ENCODE results near the gene EPHB2.

Gene EPHB2

GRCh38 chr1:22824466-22824865 is 113.8 kb downstream of the EPHB2 start:
- FAIRE-seq, result no peak
- TF ChIP-seq PAX5 (IDR thresholded peaks at IDR 0.05; ENCODE audit: insufficient read depth, low read length, severe bottlenecking) (no peak), POLR2A (IDR thresholded peaks at IDR 0.05; ENCODE audit: low read depth, low read length) (no peak), POU2F2 (IDR thresholded peaks at IDR 0.05; ENCODE audit: low read depth, low read length) (no peak), TAF1 (IDR thresholded peaks at IDR 0.05; ENCODE audit: low read depth, low read length) (no peak), SPI1 (IDR thresholded peaks at IDR 0.05; ENCODE audit: low read depth, low read length) (no peak), POLR2AphosphoS5 (IDR thresholded peaks at IDR 0.05; ENCODE audit: low read depth, low read length) (no peak)
- no peak for DNase-seq (ENCODE audit: insufficient read length, low spot score)

DNA sequence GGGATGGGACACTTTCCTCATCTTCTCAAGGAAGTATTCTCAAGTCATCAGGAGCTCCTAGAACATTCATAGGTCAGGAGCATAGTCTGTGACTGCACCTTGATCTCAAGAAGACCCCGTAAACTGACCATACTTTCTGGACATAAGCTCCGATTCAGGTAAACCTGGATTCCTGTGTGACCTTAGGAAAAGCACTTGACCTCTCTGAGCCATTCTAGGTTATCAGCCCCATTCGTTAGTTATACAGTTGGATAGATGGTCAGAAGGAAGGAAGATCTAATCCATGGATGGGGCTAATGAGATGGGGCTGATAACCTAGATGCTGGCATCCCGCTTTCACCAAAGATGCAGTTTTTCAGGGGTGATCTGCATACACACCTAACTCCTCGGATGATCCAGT is 114.3 kb downstream of the EPHB2 start:
- no peak for TF ChIP-seq POU2F2 (IDR thresholded peaks at IDR 0.05; ENCODE audit: low read depth, low read length)
- TF ChIP-seq POLR2AphosphoS5 (IDR thresholded peaks at IDR 0.05; ENCODE audit: low read depth, low read length), result no peak
- no peak for TF ChIP-seq POLR2A (IDR thresholded peaks at IDR 0.05; ENCODE audit: low read depth, low read length)
- no peak for TF ChIP-seq SPI1 (IDR thresholded peaks at IDR 0.05; ENCODE audit: low read depth, low read length)
- FAIRE-seq (no peak), DNase-seq (ENCODE audit: insufficient read length, low spot score) (no peak)

DNA sequence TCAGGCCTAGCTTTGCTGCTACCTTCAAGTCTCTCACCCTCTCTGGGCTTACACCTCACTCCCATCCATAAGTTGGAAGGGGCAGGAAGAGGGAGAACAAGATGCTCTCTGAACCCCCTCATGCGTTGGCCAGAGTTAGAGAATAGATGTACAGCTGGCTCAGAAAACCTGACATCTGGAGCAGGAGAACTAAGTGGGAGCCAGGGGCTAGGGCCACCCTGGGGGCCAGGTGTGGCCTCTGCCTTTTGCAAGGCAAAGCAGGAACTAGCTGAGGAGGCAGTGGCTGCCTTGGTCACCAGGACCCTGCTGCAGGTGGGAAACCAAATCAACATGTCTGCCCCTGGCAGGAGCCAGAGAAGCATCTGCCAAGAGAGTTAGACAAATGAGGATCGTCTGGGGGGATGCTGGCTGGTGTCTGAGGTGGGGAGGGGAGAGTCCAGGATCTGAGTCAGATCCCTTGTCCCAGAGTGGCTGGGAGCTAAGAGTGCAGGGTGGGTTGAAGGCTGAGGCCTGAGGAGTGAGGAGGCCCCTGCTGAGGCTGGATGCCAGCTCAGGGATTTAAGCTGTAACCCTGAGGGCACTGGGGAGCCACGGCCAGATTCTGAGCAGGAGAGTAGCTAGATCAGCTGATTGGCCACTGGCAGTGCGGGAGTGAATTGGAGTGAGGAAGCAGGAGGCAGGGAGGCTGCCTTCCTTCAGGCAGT is 115.0 kb downstream of the EPHB2 start:
- DNase-seq (ENCODE audit: insufficient read length, low spot score), result no peak
- TF ChIP-seq POLR2A (IDR thresholded peaks at IDR 0.05; ENCODE audit: low read depth, low read length) (no peak), SPI1 (IDR thresholded peaks at IDR 0.05; ENCODE audit: low read depth, low read length) (no peak), TAF1 (IDR thresholded peaks at IDR 0.05; ENCODE audit: low read depth, low read length) (no peak), POLR2AphosphoS5 (IDR thresholded peaks at IDR 0.05; ENCODE audit: low read depth, low read length) (no peak), POU2F2 (IDR thresholded peaks at IDR 0.05; ENCODE audit: low read depth, low read length) (no peak), PAX5 (IDR thresholded peaks at IDR 0.05; ENCODE audit: insufficient read depth, low read length, severe bottlenecking) (no peak)
- FAIRE-seq, result no peak

GRCh38 chr1:22826604-22827580 is 116.3 kb downstream of the EPHB2 start:
- DNase-seq (ENCODE audit: insufficient read length, low spot score), result no peak
- TF ChIP-seq SPI1 (IDR thresholded peaks at IDR 0.05; ENCODE audit: low read depth, low read length) (no peak), TAF1 (IDR thresholded peaks at IDR 0.05; ENCODE audit: low read depth, low read length) (no peak), PAX5 (IDR thresholded peaks at IDR 0.05; ENCODE audit: insufficient read depth, low read length, severe bottlenecking) (no peak), POU2F2 (IDR thresholded peaks at IDR 0.05; ENCODE audit: low read depth, low read length) (no peak), POLR2AphosphoS5 (IDR thresholded peaks at IDR 0.05; ENCODE audit: low read depth, low read length) (no peak), POLR2A (IDR thresholded peaks at IDR 0.05; ENCODE audit: low read depth, low read length) (no peak)
- no peak for FAIRE-seq

DNA sequence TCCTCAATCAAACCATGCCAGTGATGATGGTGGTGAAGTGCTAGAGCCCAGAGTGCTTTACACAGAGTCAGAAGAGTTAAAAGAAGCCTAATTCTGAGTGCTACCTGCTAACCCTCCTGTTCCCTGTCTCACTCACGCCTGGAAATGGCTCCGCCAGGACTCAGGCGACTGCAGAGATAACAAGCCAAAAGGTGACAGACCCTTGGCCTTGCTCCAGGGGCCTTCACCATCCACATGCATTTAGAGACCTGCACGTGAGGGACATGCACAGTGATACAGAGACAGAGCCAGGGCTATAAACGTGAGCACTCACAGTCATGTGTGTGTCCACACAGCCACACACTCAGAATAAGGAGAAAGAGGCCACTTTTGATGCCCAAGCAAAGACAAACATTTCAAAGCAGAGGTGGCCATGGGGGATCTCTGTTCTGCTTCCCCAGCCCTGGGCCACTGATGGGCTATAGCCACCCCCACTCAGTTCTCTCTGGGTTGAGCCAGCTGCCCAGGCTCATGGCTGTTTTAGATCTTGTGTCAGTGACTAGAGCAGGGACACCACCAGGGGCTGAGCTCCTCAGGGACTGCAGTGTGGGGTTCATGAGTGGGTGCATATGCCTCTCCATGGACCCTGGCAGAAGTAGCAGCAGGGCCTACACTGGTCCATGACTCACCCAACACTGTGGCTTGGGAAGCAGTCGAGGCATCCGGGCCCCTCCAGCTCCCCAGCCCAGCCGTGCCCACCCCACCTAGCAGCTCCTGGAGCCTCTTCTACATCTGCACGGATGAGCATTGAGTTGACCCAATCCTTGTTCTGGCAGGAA is 117.2 kb downstream of the EPHB2 start:
- FAIRE-seq, result no peak
- TF ChIP-seq TAF1 (IDR thresholded peaks at IDR 0.05; ENCODE audit: low read depth, low read length) (no peak), SPI1 (IDR thresholded peaks at IDR 0.05; ENCODE audit: low read depth, low read length) (no peak), PAX5 (IDR thresholded peaks at IDR 0.05; ENCODE audit: insufficient read depth, low read length, severe bottlenecking) (no peak), POLR2AphosphoS5 (IDR thresholded peaks at IDR 0.05; ENCODE audit: low read depth, low read length) (no peak), POU2F2 (IDR thresholded peaks at IDR 0.05; ENCODE audit: low read depth, low read length) (no peak), POLR2A (IDR thresholded peaks at IDR 0.05; ENCODE audit: low read depth, low read length) (no peak)
- DNase-seq (ENCODE audit: insufficient read length, low spot score), result no peak

DNA sequence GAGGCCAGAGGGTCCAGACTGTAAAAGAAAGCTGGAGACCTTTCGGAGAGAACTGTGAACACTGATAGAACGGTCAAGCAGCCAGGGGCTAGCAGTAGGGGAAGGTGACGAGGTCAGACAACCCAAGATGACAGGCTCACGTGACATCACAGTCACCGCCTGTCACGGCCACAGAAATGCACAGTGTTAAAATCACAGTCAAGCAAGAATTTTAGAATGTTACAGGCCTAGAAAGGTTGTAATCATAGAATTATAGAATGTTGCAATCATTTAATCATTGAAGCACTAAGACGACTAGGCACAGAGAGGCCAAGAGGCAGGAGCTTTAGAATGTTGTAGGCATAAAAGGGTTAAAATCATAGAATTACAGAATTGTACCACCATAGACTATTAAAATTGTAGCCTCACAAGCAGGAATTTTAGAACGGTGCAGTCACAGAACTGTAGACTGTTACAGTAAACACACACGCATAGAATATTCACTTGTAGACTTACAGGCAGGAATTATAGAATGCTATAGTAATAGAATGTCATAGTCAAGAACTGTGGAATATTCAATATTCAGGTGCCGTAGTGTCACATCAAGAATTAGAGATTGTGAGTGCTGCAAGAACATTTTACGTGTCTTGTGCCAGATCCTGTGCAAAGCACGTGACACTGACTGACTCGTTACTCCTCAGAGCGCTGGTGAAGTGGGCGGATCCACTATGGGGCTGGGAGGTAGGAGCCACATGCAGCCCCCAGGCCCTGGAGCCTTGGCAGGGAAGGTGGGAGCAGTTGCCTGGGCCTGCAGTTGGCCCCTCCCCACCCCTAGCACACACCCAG is 118.1 kb downstream of the EPHB2 start:
- TF ChIP-seq PAX5 (IDR thresholded peaks at IDR 0.05; ENCODE audit: insufficient read depth, low read length, severe bottlenecking), result no peak
- TF ChIP-seq POLR2A (IDR thresholded peaks at IDR 0.05; ENCODE audit: low read depth, low read length), result no peak
- no peak for TF ChIP-seq SPI1 (IDR thresholded peaks at IDR 0.05; ENCODE audit: low read depth, low read length)
- TF ChIP-seq POU2F2 (IDR thresholded peaks at IDR 0.05; ENCODE audit: low read depth, low read length), result no peak
- no peak for TF ChIP-seq POLR2AphosphoS5 (IDR thresholded peaks at IDR 0.05; ENCODE audit: low read depth, low read length)
- no peak for TF ChIP-seq TAF1 (IDR thresholded peaks at IDR 0.05; ENCODE audit: low read depth, low read length)
- DNase-seq (ENCODE audit: insufficient read length, low spot score), result no peak
- FAIRE-seq, result no peak

- DNase-seq (ENCODE audit: insufficient read length, low spot score) (no peak), FAIRE-seq (no peak)
- TF ChIP-seq TAF1 (IDR thresholded peaks at IDR 0.05; ENCODE audit: low read depth, low read length) (no peak), SPI1 (IDR thresholded peaks at IDR 0.05; ENCODE audit: low read depth, low read length) (no peak), PAX5 (IDR thresholded peaks at IDR 0.05; ENCODE audit: insufficient read depth, low read length, severe bottlenecking) (no peak), POLR2AphosphoS5 (IDR thresholded peaks at IDR 0.05; ENCODE audit: low read depth, low read length) (no peak), POLR2A (IDR thresholded peaks at IDR 0.05; ENCODE audit: low read depth, low read length) (no peak), POU2F2 (IDR thresholded peaks at IDR 0.05; ENCODE audit: low read depth, low read length) (no peak)
Measured at GRCh38 chr1:22829309-22829989, 118.8 kb downstream of the EPHB2 start.
